Esophagus muscularis mucosa (tissue), 4 donors: ENCODE measurements around the gene TNS4.

ENCODE experiments used
- EP300 ChIP-seq: sonication (generic); formaldehyde crosslinking; IDR thresholded peaks from one replicate; pipeline ENCODE4 v1.6.1; 2017; ENCODE audit warnings: antibody characterized with exemption
- POLR2A ChIP-seq: fragments of 450-650 bp; IDR thresholded peaks from one replicate; pipeline ENCODE4 v1.6.1; 2017; ENCODE audit warnings: antibody characterized with exemption, moderate library complexity, mild to moderate bottlenecking, low read depth
- TF ChIP-seq, protein P1 (sequence below), 3 experiments: fragments of 200-600 bp in 2 of 3; fragments of 450-650 bp in 1 of 3; sonication (generic) in 2 of 3; IDR thresholded peaks; one replicate each; pipeline ENCODE4 v1.5.1; 2017 to 2019; ENCODE audit warnings: antibody characterized with exemption in 3 of 3, mild to moderate bottlenecking in 2 of 3, moderate library complexity in 1 of 3

- TF ChIP-seq, protein P1, sequence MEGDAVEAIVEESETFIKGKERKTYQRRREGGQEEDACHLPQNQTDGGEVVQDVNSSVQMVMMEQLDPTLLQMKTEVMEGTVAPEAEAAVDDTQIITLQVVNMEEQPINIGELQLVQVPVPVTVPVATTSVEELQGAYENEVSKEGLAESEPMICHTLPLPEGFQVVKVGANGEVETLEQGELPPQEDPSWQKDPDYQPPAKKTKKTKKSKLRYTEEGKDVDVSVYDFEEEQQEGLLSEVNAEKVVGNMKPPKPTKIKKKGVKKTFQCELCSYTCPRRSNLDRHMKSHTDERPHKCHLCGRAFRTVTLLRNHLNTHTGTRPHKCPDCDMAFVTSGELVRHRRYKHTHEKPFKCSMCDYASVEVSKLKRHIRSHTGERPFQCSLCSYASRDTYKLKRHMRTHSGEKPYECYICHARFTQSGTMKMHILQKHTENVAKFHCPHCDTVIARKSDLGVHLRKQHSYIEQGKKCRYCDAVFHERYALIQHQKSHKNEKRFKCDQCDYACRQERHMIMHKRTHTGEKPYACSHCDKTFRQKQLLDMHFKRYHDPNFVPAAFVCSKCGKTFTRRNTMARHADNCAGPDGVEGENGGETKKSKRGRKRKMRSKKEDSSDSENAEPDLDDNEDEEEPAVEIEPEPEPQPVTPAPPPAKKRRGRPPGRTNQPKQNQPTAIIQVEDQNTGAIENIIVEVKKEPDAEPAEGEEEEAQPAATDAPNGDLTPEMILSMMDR (IDR thresholded peaks at IDR 0.05): no peak
- no peak for TF ChIP-seq POLR2A
- no peak for TF ChIP-seq EP300
These were observed 10.4 kb downstream of the TNS4 start for GRCh38 chr17:40490982-40491381.
